ENCODE results near the gene EXOC2. TPM values are rescaled to one million over a fixed set of nuclear protein-coding genes. Genes with fewer than 3 reads are reported as not detected.
A peak's percentile ranks its signal among the peaks of the same experiment; 100 is the strongest.

Gene EXOC2
- total RNA-seq, 1 donor from 2014 or later, result 30.1 TPM

GRCh38 chr6:505374-505773 lies 187.6 kb downstream of the EXOC2 start:
- no peak for DNase-seq (ENCODE audit: extremely low spot score, unreplicated experiment)
- no peaks in the 10 kb centered on the region for H3K9me3 Mint-ChIP-seq (ENCODE audit: unreplicated experiment)
- H3K4me3 Mint-ChIP-seq (ENCODE audit: unreplicated experiment), result no peak overlapping the region
- H3K27ac Mint-ChIP-seq (ENCODE audit: unreplicated experiment), result no peak overlapping the region
- peaks cover 15% of the 10 kb centered on the region for H3K36me3 Mint-ChIP-seq (ENCODE audit: unreplicated experiment)
- H3K4me1 Mint-ChIP-seq (ENCODE audit: unreplicated experiment), result peaks cover 1% of the 10 kb centered on the region
- TF ChIP-seq CTCF (IDR thresholded peaks at IDR 0.05), result no peak
- no peaks in the 10 kb centered on the region for H3K27me3 Mint-ChIP-seq (ENCODE audit: unreplicated experiment)

GRCh38 chr6:504446-504980 lies 188.4 kb downstream of the EXOC2 start:
- no peak for DNase-seq (ENCODE audit: extremely low spot score, unreplicated experiment)
- Mint-ChIP-seq H3K27ac (ENCODE audit: unreplicated experiment) (no peak overlapping the region), H3K9me3 (ENCODE audit: unreplicated experiment) (no peaks in the 10 kb centered on the region), H3K27me3 (ENCODE audit: unreplicated experiment) (no peaks in the 10 kb centered on the region), H3K4me3 (ENCODE audit: unreplicated experiment) (no peak overlapping the region), H3K4me1 (ENCODE audit: unreplicated experiment) (peaks cover 2% of the 10 kb centered on the region), H3K36me3 (ENCODE audit: unreplicated experiment) (peaks cover 13% of the 10 kb centered on the region)
- TF ChIP-seq CTCF (IDR thresholded peaks at IDR 0.05), result no peak

- H3K36me3 Mint-ChIP-seq (ENCODE audit: unreplicated experiment), result peaks cover 14% of the 10 kb centered on the region
- DNase-seq (ENCODE audit: extremely low spot score, unreplicated experiment), result no peak
- H3K9me3 Mint-ChIP-seq (ENCODE audit: unreplicated experiment), result no peaks in the 10 kb centered on the region
- no peak for TF ChIP-seq CTCF (IDR thresholded peaks at IDR 0.05)
- peaks cover 4% of the 10 kb centered on the region for H3K4me1 Mint-ChIP-seq (ENCODE audit: unreplicated experiment)
- no peak overlapping the region for H3K27ac Mint-ChIP-seq (ENCODE audit: unreplicated experiment)
- H3K4me3 Mint-ChIP-seq (ENCODE audit: unreplicated experiment), result no peak overlapping the region
- H3K27me3 Mint-ChIP-seq (ENCODE audit: unreplicated experiment), result no peaks in the 10 kb centered on the region
Observed at GRCh38 chr6:503610-504362, 189.2 kb downstream of the EXOC2 start.

GRCh38 chr6:502761-503160 lies 190.2 kb downstream of the EXOC2 start:
- no peak overlapping the region for H3K4me3 Mint-ChIP-seq (ENCODE audit: unreplicated experiment)
- H3K27me3 Mint-ChIP-seq (ENCODE audit: unreplicated experiment), result no peaks in the 10 kb centered on the region
- H3K27ac Mint-ChIP-seq (ENCODE audit: unreplicated experiment), result peak overlapping the region; percentile 23
- no peak for DNase-seq (ENCODE audit: extremely low spot score, unreplicated experiment)
- H3K36me3 Mint-ChIP-seq (ENCODE audit: unreplicated experiment), result peaks cover 16% of the 10 kb centered on the region
- TF ChIP-seq CTCF (IDR thresholded peaks at IDR 0.05), result no peak
- peaks cover 4% of the 10 kb centered on the region for H3K4me1 Mint-ChIP-seq (ENCODE audit: unreplicated experiment)
- H3K9me3 Mint-ChIP-seq (ENCODE audit: unreplicated experiment), result no peaks in the 10 kb centered on the region

- Mint-ChIP-seq H3K4me3 (ENCODE audit: unreplicated experiment) (no peak overlapping the region), H3K36me3 (ENCODE audit: unreplicated experiment) (peaks cover 20% of the 10 kb centered on the region), H3K27ac (ENCODE audit: unreplicated experiment) (peak overlapping the region; percentile 41), H3K27me3 (ENCODE audit: unreplicated experiment) (no peaks in the 10 kb centered on the region), H3K4me1 (ENCODE audit: unreplicated experiment) (peaks cover 4% of the 10 kb centered on the region), H3K9me3 (ENCODE audit: unreplicated experiment) (no peaks in the 10 kb centered on the region)
- DNase-seq (ENCODE audit: extremely low spot score, unreplicated experiment), result no peak
- no peak for TF ChIP-seq CTCF (IDR thresholded peaks at IDR 0.05)
Observed at GRCh38 chr6:501891-502601, 190.9 kb downstream of the EXOC2 start.

Measured in osteocyte (in vitro differentiated cells).